HCT116 (cell line): ENCODE results near the gene CAMK2D.

Experiments used
- FOSL1 ChIP-seq: IDR thresholded peaks from 2 replicates; pipeline ENCODE4 v1.6.1; 2012; ENCODE audit warnings: low read depth
- ZNF274 ChIP-seq: fragments of 200-500 bp; sonication (Bioruptor generic); IDR thresholded peaks from 2 replicates; pipeline ENCODE4 v1.6.1; 2014; ENCODE audit warnings: mild to moderate bottlenecking, low read depth, low read length, inconsistent platforms
- TF ChIP-seq, protein P1 (sequence below): IDR thresholded peaks from 2 replicates; pipeline ENCODE4 v1.6.1; 2012; ENCODE audit warnings: low read depth
- TF ChIP-seq, protein P2 (sequence below), 3 experiments: fragments of 200-600 bp in 1 of 3; sonication (generic) in 1 of 3; IDR thresholded peaks in 2 of 3; conservative IDR thresholded peaks in 1 of 3; 2 replicates each; pipeline ENCODE4 v1.5.1; 2012 to 2017; ENCODE audit warnings: low read depth in 2 of 3, low read length in 2 of 3, antibody characterized with exemption in 1 of 3, borderline replicate concordance in 1 of 3, control low read depth in 1 of 3, mild to moderate bottlenecking in 1 of 3, mixed read lengths in 1 of 3, mixed run types in 1 of 3, moderate library complexity in 1 of 3; ENCODE audit not compliant: insufficient read depth in 1 of 3

DNA sequence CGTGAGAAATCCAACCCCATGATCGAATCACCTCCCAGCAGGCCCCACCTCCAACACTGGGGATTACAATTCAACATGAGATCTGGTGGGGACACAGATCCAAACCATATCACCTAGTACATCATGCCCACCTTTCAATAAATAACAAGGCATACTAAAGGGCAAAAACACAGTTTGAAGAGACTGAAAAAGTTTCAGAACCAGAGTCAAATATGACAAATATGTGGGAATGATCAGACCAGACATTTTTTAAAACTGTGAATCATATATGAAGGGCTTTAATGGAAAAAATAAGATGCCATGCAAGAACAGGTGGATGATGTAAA, 167.3 kb downstream of the CAMK2D start:
- TF ChIP-seq, protein P1, sequence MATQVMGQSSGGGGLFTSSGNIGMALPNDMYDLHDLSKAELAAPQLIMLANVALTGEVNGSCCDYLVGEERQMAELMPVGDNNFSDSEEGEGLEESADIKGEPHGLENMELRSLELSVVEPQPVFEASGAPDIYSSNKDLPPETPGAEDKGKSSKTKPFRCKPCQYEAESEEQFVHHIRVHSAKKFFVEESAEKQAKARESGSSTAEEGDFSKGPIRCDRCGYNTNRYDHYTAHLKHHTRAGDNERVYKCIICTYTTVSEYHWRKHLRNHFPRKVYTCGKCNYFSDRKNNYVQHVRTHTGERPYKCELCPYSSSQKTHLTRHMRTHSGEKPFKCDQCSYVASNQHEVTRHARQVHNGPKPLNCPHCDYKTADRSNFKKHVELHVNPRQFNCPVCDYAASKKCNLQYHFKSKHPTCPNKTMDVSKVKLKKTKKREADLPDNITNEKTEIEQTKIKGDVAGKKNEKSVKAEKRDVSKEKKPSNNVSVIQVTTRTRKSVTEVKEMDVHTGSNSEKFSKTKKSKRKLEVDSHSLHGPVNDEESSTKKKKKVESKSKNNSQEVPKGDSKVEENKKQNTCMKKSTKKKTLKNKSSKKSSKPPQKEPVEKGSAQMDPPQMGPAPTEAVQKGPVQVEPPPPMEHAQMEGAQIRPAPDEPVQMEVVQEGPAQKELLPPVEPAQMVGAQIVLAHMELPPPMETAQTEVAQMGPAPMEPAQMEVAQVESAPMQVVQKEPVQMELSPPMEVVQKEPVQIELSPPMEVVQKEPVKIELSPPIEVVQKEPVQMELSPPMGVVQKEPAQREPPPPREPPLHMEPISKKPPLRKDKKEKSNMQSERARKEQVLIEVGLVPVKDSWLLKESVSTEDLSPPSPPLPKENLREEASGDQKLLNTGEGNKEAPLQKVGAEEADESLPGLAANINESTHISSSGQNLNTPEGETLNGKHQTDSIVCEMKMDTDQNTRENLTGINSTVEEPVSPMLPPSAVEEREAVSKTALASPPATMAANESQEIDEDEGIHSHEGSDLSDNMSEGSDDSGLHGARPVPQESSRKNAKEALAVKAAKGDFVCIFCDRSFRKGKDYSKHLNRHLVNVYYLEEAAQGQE, result no peak
- TF ChIP-seq ZNF274 (no peak), FOSL1 (no peak)
- TF ChIP-seq, protein P2, sequence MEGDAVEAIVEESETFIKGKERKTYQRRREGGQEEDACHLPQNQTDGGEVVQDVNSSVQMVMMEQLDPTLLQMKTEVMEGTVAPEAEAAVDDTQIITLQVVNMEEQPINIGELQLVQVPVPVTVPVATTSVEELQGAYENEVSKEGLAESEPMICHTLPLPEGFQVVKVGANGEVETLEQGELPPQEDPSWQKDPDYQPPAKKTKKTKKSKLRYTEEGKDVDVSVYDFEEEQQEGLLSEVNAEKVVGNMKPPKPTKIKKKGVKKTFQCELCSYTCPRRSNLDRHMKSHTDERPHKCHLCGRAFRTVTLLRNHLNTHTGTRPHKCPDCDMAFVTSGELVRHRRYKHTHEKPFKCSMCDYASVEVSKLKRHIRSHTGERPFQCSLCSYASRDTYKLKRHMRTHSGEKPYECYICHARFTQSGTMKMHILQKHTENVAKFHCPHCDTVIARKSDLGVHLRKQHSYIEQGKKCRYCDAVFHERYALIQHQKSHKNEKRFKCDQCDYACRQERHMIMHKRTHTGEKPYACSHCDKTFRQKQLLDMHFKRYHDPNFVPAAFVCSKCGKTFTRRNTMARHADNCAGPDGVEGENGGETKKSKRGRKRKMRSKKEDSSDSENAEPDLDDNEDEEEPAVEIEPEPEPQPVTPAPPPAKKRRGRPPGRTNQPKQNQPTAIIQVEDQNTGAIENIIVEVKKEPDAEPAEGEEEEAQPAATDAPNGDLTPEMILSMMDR (IDR thresholded peaks at IDR 0.05 in 2 of 3, conservative IDR thresholded peaks at IDR 0.05 in 1 of 3; ENCODE audit: borderline replicate concordance in 1 of 3, insufficient read depth in 1 of 3, low read depth in 2 of 3, low read length in 2 of 3), result no peak
